HG02623 (cell line): ENCODE results near the gene ARFGAP3.

ENCODE experiments used
- ATAC-seq: cut with Tn5 transposase; IDR thresholded peaks from one replicate; pipeline ENCODE4 v1.9.1; 2021; ENCODE audit warnings: moderate library complexity; ENCODE audit not compliant: unreplicated experiment

ARFGAP3 gene

DNA sequence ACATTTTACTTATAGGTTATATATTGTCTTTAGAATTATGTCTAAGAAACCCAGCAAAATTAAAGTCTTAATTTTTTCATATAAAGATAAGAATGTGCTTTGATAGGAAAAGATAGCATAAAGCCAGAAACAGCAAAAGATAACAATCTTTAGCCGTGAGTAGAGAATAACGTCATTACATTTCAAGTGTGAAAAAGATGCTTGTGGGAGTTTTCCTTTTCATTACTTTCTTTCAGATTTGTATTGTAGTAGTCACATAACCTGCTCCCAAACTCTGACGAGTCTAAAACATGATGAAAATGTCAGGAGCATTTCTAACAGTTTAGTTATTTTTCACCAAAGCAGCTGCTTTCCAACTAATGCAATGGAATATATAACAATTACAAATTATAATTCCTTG is 31.3 kb downstream of the ARFGAP3 start:
- ATAC-seq: no peak

DNA sequence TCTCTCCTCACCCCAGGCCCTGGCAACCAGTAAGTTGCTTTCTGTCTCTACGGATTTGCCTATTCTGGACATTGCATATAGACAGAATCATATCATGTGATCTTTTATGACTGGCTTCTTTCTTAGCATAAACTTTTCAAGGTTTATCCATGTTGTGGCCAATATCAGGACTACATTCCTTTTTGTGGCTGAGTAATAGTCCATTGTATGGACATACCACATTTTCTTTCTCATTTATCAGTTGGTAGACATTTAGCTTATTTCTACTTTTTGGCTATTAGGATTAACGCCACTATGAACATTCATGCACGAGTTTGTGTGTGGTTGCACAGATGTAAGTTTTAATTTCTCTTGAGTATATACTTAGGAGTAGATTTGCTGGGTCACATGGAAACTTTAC is 35.7 kb downstream of the ARFGAP3 start:
- ATAC-seq: no peak

DNA sequence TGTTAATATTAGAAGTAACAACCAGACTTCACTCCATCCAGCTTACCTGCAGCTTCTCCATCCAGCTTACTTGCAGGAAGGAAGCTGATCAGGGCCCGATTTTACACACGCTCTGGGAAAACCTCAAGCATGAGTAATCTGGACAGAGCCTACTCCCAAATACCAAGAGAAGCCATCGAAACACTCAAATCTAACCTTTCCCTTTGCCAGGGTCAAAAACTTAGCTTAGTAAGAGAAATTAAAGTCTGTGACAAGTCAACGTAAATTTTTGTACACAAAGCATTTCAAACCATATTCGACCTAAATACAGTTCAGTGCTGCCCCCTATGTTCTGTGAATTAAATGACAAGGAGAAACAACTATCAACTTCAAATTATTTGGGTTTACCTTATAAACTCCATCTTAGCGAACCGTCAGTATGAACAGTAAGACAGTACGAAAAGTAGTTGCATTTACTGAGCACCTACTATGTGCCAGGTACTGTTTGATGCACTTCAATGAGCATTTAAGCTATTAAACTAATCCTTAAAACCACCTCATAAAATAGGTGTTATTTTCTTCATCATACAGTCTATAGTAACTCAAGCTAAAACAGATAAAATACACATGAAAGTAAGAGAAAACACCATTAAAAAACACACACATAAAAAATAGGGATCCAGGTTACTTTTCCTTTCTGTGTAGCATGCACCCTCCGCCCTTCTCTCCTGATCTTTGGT is 36.9 kb downstream of the ARFGAP3 start:
- ATAC-seq: no peak

DNA sequence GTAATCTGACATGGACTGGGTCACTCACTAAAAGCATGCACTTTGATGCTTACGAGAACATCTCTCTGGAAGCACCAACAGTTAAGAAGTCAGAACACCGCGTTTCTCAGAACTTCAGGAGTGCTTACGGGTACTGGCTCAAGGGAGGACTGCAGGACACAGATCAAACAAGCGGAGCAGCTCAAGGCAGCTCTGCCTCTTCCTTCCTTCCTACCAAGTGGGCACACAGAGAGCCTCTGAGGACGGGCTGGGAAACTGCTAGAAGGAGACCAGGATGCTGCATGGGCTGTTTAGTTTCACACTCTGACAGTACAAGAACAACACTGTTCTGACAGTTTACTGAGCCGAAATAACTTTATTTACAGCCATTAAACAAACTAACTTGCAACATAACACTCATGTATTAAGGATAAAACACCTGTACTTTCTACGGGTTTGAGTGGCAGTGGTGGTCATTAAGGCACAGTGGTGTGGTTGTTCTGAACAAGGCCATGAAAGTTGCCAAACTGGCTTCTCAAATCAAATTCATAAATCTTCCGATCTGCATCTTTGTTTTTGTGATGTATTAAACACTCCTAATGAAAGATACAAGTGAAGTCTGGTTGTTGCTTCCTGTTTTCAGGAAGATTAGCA is 37.5 kb downstream of the ARFGAP3 start:
- ATAC-seq: no peak

DNA sequence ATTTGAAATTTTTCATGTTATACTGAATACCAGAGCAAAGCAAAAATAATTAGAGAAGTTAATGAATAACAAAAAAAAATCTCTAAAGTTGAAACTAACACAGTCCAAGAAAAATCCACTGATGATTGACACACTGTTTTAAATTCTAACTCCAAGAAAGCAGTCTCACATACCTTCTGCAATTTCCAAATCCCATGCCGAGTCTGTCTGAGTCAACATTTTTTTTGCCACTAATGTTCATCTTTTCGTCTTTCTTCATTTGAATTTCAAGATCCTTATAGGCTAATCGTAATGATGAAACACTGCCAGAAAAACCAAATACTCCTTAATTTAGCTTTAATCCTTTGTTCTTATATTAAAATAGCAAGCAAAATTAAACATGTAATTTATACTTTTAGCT is 39.5 kb downstream of the ARFGAP3 start:
- no peak for ATAC-seq

DNA sequence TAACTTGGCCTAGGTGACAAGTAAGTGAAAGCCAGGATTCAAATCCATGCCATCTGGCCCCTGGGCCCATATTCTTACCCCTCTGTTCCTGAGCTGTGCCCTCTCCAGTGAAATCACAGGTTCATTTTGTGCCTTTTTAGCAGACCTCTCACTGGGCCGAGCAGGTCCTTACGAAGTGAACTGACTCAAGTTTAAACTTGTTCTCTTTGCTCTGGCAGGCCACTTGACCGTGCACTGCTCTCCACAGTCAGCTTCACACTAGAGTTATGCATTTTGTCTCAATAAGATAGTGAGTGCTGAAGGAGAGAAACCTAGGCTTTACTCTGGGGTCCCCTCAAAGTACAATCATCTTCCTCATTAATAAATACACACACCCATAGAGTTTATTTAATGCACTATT is 40.7 kb downstream of the ARFGAP3 start:
- ATAC-seq: no peak

DNA sequence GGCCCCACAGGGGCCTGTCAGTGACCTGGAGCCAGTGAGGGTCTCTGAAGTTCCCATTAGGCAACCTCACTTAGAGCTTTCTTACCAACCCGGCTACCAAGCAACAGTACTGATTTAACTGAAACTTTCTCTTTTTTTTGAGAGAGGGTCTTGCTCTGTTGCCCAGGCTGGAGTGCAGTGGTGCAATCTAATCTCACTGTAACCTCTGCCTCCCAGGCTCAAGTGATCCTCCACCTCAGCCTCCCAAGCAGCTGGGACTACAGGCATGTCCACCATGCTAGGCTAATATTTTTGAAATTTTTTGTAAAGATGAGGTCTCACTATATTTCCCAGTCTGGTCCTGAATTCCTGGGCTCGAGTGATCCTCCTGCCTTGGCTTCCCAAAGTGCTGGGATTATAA is 42.5 kb downstream of the ARFGAP3 start:
- no peak for ATAC-seq

DNA sequence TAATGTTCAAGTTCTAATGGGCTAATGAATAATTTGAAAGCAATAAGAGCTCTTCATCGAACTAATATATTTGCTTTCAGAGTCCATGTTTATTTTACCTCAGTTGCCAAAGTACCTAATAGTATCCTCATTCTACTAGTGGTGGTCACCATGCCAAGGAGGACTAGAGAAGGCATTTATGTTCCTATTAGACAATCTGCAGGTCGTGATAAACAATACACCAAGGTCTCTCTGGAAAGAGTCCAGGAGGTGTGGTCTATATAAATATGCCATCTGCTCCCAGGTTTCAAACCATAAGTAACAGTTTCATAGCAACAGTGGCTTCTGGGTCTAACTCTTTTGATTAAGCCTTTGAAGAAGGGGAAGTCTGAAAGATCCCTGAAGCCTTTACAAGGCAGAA is 42.9 kb downstream of the ARFGAP3 start:
- no peak for ATAC-seq

DNA sequence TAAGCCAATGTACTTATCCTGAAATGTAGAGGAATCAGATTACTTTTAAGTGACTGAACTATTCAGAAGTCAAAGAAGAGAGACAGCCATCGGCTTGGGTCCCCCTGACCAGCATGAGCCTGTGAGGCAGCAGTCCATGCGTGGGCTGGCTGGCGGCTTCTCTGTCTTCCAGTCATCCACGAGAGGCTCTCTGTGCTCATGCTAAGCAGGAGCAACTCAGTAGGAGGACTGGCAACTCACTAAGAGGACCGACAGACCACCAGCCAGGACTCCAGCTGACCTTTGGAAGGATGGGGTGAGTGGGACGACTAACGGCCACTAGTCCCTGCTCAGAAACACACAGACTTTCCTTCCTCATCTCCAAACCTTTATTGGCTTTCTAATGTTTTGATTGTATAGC is 43.6 kb downstream of the ARFGAP3 start:
- ATAC-seq: no peak

DNA sequence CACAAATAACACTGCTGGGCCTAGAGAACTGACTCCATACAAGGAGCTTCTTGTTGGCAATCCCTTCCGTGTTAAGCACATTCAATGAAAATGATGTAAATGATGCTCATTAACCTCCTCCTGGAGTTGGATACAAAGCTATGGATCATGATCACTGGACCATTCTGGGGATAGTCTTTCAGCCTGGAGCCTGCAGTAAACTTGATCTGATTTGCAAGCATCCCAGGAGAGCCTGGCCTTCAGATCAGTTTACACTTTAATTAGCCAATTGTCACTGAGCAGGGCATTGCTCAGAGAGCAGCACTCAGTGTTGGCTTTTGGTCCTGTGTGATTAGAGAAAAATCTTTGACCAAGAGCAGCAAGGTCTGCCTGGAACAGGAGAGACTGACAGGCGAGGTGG is 45.6 kb downstream of the ARFGAP3 start:
- no peak for ATAC-seq

DNA sequence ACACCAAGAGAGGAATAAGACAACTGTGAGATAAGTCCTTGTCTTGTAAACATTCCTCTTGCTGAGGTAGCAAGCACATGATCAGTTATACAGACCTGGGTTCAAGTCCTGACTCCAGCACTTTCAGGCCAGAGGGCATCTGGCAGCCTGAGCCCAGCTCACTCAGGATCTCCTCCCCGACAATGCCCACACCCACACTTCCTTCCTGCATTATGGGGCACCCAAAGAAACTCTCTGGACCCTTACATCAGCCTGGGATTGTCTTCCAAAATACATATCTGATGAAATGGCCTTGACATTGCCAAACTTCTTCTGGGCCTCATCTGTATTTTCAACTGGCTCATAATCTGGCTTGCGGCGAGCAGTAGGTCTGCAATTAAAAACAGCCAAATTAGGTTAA is 48.6 kb downstream of the ARFGAP3 start:
- ATAC-seq: no peak

DNA sequence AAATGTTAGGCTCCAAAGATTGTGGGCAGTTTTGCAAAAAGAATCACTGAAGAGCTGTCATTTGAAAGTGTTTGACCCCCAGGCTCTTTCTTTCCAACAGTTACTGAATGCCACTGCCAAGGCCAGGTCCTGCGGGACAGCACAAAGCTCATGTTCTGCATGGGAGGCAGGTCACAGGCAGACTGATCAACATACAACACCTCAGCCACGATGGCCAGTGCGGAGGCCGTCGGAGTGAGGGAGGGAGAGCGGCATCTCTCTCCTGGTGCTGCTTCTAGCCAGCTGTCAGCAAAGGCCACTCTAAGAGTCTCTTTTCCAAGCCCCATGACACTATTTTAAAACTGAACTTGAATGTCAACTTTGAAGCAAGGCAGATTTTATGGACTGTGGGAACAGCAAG is 49.9 kb downstream of the ARFGAP3 start:
- no peak for ATAC-seq

DNA sequence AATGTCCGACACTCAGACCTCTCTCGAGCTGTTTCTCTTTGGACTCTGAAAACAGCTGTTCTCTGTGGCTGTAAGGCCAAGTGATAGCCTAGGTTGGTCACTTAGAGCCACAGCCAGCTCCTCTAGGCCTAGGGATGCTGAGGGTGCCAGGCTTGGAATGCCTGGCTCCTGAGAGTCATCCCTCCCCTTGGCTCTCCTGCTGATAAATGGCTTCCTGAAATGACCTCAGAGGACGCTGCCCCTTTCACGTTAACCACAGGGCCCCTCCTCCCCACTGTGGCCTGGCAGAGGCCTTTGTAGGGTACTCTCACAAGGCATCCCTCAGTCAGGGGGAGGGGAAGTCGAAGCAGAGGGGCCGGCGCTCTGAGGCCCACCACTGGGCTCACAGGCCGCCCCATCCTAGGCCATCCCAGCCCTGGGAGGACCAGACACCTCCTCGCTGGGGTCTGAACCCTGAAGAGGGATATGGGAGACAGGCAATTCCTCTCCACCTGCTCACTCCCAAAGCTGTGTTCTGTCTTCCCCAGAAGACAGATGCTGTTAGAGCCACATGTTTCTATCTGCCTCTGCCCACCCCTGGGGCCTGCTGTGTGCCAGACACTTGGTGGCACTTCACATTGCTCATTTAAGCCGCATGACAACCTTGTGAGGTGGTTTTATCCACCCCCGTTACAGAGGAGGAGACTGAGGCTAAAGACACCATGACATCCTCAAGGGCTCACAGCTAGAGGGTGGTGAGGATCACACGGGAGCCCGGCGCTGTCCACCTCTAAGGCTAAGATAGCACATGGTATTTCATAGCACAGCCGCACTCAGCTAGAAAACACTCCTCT is 50.9 kb downstream of the ARFGAP3 start:
- no peak for ATAC-seq

DNA sequence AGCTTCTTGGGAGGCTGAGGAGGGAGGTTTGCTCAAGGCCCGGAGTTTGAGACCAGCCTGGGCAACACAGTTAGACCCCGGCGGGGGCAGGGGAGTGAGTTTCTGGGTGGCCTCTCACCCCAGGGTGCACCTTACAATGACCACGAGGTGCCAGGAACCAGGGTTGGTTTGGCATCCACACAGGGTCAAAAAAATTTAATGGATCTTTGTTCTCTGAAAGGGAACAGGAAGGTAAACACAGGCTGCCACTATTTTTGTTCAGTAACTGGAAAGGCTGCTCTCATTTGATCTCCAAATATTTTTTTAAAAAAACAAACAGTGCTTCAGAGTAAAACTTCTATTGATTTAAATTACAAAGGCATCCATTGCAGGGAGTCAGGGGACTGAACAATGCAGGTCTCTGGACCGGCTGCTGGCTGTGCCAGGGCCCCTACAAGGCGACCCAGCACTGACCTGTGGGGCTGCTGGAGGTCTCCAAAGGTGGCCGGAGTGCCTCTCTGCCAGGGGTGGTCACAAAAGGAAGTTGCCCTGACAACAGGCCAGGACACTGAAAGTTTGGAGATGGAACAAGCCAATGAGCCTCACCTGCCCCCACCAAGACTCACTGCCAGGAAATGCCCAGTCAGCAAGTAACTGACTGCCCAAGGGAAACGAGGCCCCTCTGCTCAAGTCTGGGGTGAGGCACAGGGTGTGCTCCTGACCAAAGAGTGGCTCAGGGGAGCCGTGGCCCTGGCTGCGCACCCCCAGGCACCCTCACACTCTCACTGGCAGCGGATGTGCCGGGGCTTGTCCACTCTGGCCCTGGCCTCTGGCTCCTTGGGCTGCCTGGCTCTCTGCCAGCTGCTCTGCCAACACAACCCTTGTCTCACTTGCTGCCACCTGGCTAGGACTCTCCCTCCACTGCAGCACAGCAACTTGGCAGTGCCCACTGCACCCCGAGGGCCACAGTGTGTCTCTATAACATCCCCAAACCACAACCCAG is 51.8 kb downstream of the ARFGAP3 start:
- no peak for ATAC-seq

DNA sequence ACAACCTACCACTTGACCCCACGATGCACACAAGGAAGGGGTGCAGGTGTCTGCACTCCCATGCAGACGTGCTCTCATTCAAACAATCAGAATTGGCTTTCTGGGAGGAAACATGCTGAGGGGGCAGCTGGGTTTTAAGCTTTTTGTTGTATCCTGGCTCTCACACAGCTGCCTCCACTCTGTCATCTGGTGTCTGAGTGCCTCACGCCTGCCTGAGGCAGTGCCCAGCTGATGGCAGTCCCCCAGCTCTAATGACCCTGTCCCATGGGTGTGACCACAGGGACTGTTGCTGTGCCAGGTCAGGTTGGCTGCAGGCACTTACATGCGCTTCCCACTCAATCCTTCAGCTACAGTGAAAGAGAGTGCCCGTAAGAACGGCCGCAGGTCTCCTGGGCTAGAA is 53.7 kb downstream of the ARFGAP3 start:
- ATAC-seq: no peak

DNA sequence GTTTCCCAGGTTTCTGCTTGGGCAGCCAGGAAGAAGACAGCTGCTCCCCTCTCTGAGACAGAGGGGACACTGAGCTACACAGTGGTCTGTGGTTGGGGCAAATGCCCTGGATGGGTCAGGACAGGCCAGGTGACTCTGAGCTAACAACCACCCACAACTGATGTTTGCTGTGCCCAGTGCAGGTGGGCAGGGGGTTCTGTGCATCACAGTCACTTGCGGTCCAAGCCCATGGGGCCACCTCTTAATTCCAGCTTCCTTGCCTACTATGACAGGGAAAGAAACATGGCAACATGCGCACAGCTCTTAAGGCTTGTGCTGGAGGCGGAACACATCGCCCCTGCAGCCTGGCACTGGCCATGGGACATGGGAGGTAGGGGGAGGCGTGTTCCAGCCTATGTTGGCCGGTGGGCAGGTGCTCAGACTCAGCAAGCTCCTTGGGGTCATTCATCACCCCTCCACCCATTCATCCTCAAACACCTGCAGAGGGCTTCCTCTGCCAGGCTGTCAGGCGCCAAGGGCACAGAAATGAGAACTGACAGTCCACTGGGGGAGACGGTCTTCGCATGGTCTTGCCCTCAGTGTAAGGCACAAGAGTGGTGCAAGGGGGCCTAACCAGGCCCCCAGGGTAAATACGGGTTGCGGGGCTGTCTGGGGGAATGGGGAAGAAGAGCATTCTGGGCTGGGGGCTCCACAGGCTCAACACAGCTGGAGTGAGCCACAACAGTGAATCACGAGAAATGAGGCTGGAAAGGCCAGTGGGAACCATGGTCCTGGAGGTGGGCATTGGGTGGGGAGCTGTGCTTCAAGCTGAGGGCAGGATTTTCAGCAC is 55.6 kb downstream of the ARFGAP3 start:
- no peak for ATAC-seq

DNA sequence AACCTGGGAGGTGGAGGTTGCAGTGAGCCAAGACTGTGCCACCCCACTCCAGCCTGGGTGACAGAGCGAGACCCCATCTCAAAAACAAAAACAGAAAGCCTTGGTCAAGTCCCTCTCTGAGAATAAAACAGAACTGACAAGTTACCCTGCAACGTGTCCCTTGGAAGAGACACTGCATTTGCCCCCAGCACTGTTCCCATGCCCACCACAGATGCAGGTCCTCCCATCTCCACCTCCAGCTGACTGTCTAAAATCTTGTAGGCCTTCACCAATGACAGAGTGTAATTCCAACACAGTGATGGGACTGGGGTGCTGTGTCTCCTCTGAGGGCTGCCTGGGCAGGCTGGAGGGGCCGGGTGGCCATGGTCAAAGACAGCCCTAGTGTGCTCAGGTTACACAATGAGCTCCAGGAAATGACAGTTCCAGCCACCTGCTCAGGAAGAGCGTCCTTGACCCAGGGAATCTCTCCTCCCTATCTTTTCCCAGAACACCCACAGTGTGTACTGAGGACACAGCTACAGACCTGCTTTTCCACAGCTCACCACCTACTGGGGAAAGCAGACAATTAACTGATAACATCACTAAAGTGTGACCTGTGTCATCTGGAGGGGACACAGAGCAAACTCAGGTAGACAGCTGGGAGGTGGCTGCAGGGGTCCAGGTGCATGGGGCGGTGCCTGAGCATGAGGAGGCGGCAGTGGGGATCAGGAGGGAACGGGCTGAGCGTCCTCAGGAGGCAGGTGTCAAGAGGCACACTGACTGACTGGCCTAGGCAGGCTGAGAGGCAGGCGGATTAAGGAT is 56.4 kb downstream of the ARFGAP3 start:
- ATAC-seq: no peak

DNA sequence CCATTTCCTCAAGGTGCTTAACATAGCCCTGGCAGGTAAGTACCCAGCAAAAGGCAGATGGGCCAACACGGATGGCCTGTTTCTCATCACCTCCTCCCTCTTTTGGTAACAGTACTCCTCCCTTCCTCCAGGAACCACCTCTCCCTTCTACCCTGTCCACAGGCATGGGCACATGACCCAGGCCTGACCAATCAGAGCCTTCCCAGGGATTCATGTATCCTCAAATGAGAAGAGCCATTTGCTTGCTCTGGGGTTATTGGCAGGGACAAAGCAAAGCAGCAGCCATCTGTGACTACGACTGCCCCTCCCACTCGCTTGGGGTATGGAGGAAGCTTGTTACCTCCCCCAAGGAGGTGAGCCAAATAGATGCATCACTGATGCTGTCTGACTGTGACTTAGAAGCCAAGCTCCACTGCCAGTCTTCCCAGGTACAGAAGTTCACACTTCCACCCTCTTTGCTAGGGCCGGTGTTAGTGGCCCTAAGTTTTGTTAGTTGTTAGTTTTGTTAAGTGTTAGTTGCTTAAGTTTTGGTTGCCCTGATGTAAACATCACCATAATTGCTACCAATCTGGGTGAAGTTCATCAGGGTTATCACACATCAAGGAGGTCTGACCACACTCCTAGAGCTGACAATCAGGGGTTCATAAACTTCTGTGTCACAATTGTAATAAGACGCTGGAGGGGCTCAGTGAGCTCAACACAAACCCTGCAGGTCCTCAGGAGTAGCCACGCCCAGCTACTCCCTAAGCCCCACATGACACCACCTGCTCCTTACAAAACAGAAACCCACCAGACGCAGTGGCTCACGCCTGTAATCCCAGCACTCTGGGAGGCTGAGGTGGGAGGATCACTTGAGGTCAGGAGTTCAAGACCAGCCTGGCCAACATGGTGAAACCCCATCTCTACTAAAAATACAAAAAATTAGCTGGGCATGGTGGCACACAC is 57.3 kb downstream of the ARFGAP3 start:
- ATAC-seq: no peak
